Measurements from ENCODE around the gene LACTBL1.
"Not testable (repeated sequence)": the region's sequence is repeated elsewhere in the genome, so short reads cannot be mapped to it uniquely, and the experiment has no call there.

LACTBL1 gene

GRCh38 chr1:23004112-23004511 is 31.4 kb upstream of the LACTBL1 start:
- H3K9me2 ChIP-seq (replicated peaks; ENCODE audit: insufficient read depth, low read length): no peaks in the 10 kb centered on the region
- no peaks in the 10 kb centered on the region for H3K4me1 ChIP-seq (ENCODE audit: low read length)
- no peak overlapping the region for H3K9ac ChIP-seq (ENCODE audit: low read length)
- no peaks in the 10 kb centered on the region for H3F3A ChIP-seq (ENCODE audit: insufficient read depth, low read length)
- no peaks in the 10 kb centered on the region for H3K9me3 ChIP-seq (replicated peaks; ENCODE audit: insufficient read depth, low read length)
- H3K79me2 ChIP-seq (ENCODE audit: low read length): no peaks in the 10 kb centered on the region
- no peaks in the 10 kb centered on the region for H3K36me3 ChIP-seq (replicated peaks; ENCODE audit: insufficient read depth, low read length)
- H4K20me1 ChIP-seq (ENCODE audit: insufficient read depth, low read length): no peaks in the 10 kb centered on the region
- no peak overlapping the region for H2AFZ ChIP-seq (ENCODE audit: low read length)
- no peak for DNase-seq
- no peak overlapping the region for H3K4me2 ChIP-seq (ENCODE audit: low read depth, low read length)
- no peak overlapping the region for H3K27ac ChIP-seq (ENCODE audit: low read length)
- TF ChIP-seq EZH2phosphoT487 (IDR thresholded peaks at IDR 0.05; ENCODE audit: low read length) (no peak), CTCF (IDR thresholded peaks at IDR 0.05; ENCODE audit: low read length) (no peak), EZH2 (optimal IDR thresholded peaks at IDR 0.05; ENCODE audit: low read depth, low read length) (no peak)
- H3K27me3 ChIP-seq (replicated peaks; ENCODE audit: insufficient read depth, low read length): peaks cover 21% of the 10 kb centered on the region
- H3K4me3 ChIP-seq (ENCODE audit: low read length): no peak overlapping the region

- H3K4me2 ChIP-seq (ENCODE audit: low read depth, low read length); H3K27ac ChIP-seq (ENCODE audit: low read length); H3K36me3 ChIP-seq (replicated peaks; ENCODE audit: insufficient read depth, low read length); H3K4me3 ChIP-seq (ENCODE audit: low read length); H3K79me2 ChIP-seq (ENCODE audit: low read length); H3K4me1 ChIP-seq (ENCODE audit: low read length); DNase-seq; H3F3A ChIP-seq (ENCODE audit: insufficient read depth, low read length); H3K9me3 ChIP-seq (replicated peaks; ENCODE audit: insufficient read depth, low read length); H3K9me2 ChIP-seq (replicated peaks; ENCODE audit: insufficient read depth, low read length); H3K9ac ChIP-seq (ENCODE audit: low read length); H4K20me1 ChIP-seq (ENCODE audit: insufficient read depth, low read length); H2AFZ ChIP-seq (ENCODE audit: low read length): not testable (repeated sequence)
- H3K27me3 ChIP-seq (replicated peaks; ENCODE audit: insufficient read depth, low read length): peaks cover 12% of the 10 kb centered on the region
Observed at GRCh38 chr1:23002218-23002617, 29.6 kb upstream of the LACTBL1 start.

GRCh38 chr1:23000133-23000532 is 27.5 kb upstream of the LACTBL1 start:
- not testable (repeated sequence) for H3F3A ChIP-seq (ENCODE audit: insufficient read depth, low read length); H3K79me2 ChIP-seq (ENCODE audit: low read length); H3K27ac ChIP-seq (ENCODE audit: low read length); H3K9me3 ChIP-seq (replicated peaks; ENCODE audit: insufficient read depth, low read length); H3K36me3 ChIP-seq (replicated peaks; ENCODE audit: insufficient read depth, low read length); H3K9me2 ChIP-seq (replicated peaks; ENCODE audit: insufficient read depth, low read length); H4K20me1 ChIP-seq (ENCODE audit: insufficient read depth, low read length); H3K4me1 ChIP-seq (ENCODE audit: low read length); H3K9ac ChIP-seq (ENCODE audit: low read length); H2AFZ ChIP-seq (ENCODE audit: low read length); H3K4me2 ChIP-seq (ENCODE audit: low read depth, low read length); DNase-seq; H3K4me3 ChIP-seq (ENCODE audit: low read length); H3K27me3 ChIP-seq (replicated peaks; ENCODE audit: insufficient read depth, low read length)

- H3K79me2 ChIP-seq (ENCODE audit: low read length); H3K4me3 ChIP-seq (ENCODE audit: low read length); H2AFZ ChIP-seq (ENCODE audit: low read length); H3K27ac ChIP-seq (ENCODE audit: low read length); H3K4me1 ChIP-seq (ENCODE audit: low read length); H3K9me2 ChIP-seq (replicated peaks; ENCODE audit: insufficient read depth, low read length); H3K9me3 ChIP-seq (replicated peaks; ENCODE audit: insufficient read depth, low read length); H3K9ac ChIP-seq (ENCODE audit: low read length); H3K36me3 ChIP-seq (replicated peaks; ENCODE audit: insufficient read depth, low read length); H3K4me2 ChIP-seq (ENCODE audit: low read depth, low read length); H3F3A ChIP-seq (ENCODE audit: insufficient read depth, low read length); DNase-seq; H4K20me1 ChIP-seq (ENCODE audit: insufficient read depth, low read length); H3K27me3 ChIP-seq (replicated peaks; ENCODE audit: insufficient read depth, low read length): not testable (repeated sequence)
Observed at GRCh38 chr1:22997528-22997927, 24.9 kb upstream of the LACTBL1 start.

GRCh38 chr1:22995774-22996173 is 23.1 kb upstream of the LACTBL1 start:
- Histone ChIP-seq H3K27ac (ENCODE audit: low read length) (no peak overlapping the region), H3F3A (ENCODE audit: insufficient read depth, low read length) (no peaks in the 10 kb centered on the region), H3K4me1 (ENCODE audit: low read length) (no peaks in the 10 kb centered on the region), H3K9me3 (replicated peaks; ENCODE audit: insufficient read depth, low read length) (no peaks in the 10 kb centered on the region), H2AFZ (ENCODE audit: low read length) (no peak overlapping the region), H3K36me3 (replicated peaks; ENCODE audit: insufficient read depth, low read length) (no peaks in the 10 kb centered on the region), H3K4me3 (ENCODE audit: low read length) (no peak overlapping the region), H3K9ac (ENCODE audit: low read length) (no peak overlapping the region), H4K20me1 (ENCODE audit: insufficient read depth, low read length) (no peaks in the 10 kb centered on the region), H3K4me2 (ENCODE audit: low read depth, low read length) (no peak overlapping the region), H3K9me2 (replicated peaks; ENCODE audit: insufficient read depth, low read length) (no peaks in the 10 kb centered on the region), H3K27me3 (replicated peaks; ENCODE audit: insufficient read depth, low read length) (no peaks in the 10 kb centered on the region), H3K79me2 (ENCODE audit: low read length) (no peaks in the 10 kb centered on the region)
- DNase-seq: no peak
- no peak for TF ChIP-seq EZH2 (optimal IDR thresholded peaks at IDR 0.05; ENCODE audit: low read depth, low read length)
- TF ChIP-seq EZH2phosphoT487 (IDR thresholded peaks at IDR 0.05; ENCODE audit: low read length): no peak
- no peak for TF ChIP-seq CTCF (IDR thresholded peaks at IDR 0.05; ENCODE audit: low read length)

GRCh38 chr1:22993220-22993795 is 20.6 kb upstream of the LACTBL1 start:
- not testable (repeated sequence) for H3K9me2 ChIP-seq (replicated peaks; ENCODE audit: insufficient read depth, low read length); H3F3A ChIP-seq (ENCODE audit: insufficient read depth, low read length); H3K4me3 ChIP-seq (ENCODE audit: low read length); H3K79me2 ChIP-seq (ENCODE audit: low read length); H3K9me3 ChIP-seq (replicated peaks; ENCODE audit: insufficient read depth, low read length); DNase-seq; H2AFZ ChIP-seq (ENCODE audit: low read length); H3K27me3 ChIP-seq (replicated peaks; ENCODE audit: insufficient read depth, low read length); H3K9ac ChIP-seq (ENCODE audit: low read length); H3K4me2 ChIP-seq (ENCODE audit: low read depth, low read length); H3K36me3 ChIP-seq (replicated peaks; ENCODE audit: insufficient read depth, low read length); H3K4me1 ChIP-seq (ENCODE audit: low read length); H4K20me1 ChIP-seq (ENCODE audit: insufficient read depth, low read length); H3K27ac ChIP-seq (ENCODE audit: low read length)

Data from MM.1S (cell line).